Mucosa of rectum (tissue), 2 donors: Measurements from ENCODE around the gene TOX2.
A peak's percentile ranks its signal among the peaks of the same experiment; 100 is the strongest.

Experiments
- H3K27ac ChIP-seq, 2 donors: one replicate each; pipeline ENCODE4 v1.7.0; 2013; ENCODE audit warnings: inconsistent platforms in 2 of 2, low read depth in 2 of 2, low read length in 2 of 2
- H3K27me3 ChIP-seq, 2 donors: one replicate each; pipeline ENCODE4 v1.7.0; 2013; ENCODE audit warnings: low read length in 2 of 2; ENCODE audit not compliant: control insufficient read depth in 2 of 2, insufficient read depth in 2 of 2
- H3K36me3 ChIP-seq, 2 donors: one replicate each; pipeline ENCODE4 v1.7.0; 2013; ENCODE audit warnings: low read length in 2 of 2; ENCODE audit not compliant: control insufficient read depth in 2 of 2, insufficient read depth in 2 of 2
- H3K4me1 ChIP-seq, 2 donors: one replicate each; pipeline ENCODE4 v1.7.0; 2013; ENCODE audit warnings: low read length in 2 of 2, mild to moderate bottlenecking in 1 of 2; ENCODE audit not compliant: control insufficient read depth in 2 of 2, insufficient read depth in 2 of 2
- H3K4me3 ChIP-seq, 2 donors: one replicate each; pipeline ENCODE4 v1.7.0; 2013; ENCODE audit warnings: low read length in 2 of 2
- H3K9ac ChIP-seq, 2 donors: one replicate each; pipeline ENCODE4 v1.7.0; 2013; ENCODE audit warnings: low read length in 2 of 2, low read depth in 1 of 2, mild to moderate bottlenecking in 1 of 2
- H3K9me3 ChIP-seq, 2 donors: one replicate each; pipeline ENCODE4 v1.7.0; 2013; ENCODE audit warnings: low read length in 2 of 2; ENCODE audit not compliant: control insufficient read depth in 2 of 2
- donor health status: healthy.
- donor health status: Normal muscosa, but diverticular disease.

The TOX2 gene

GRCh38 chr20:43992885-43993284 is 78.2 kb downstream of the TOX2 start:
- Histone ChIP-seq H3K9ac (no peak overlapping the region), H3K4me1 (peaks cover 9 to 11% of the 10 kb centered on the region in 2 donors), H3K27ac (no peak overlapping the region), H3K4me3 (no peak overlapping the region), H3K36me3 (no peaks in the 10 kb centered on the region), H3K9me3 (no peaks in the 10 kb centered on the region), H3K27me3 (no peaks in the 10 kb centered on the region)

GRCh38 chr20:43993560-43993959 is 78.9 kb downstream of the TOX2 start:
- Histone ChIP-seq H3K27me3 (no peaks in the 10 kb centered on the region), H3K27ac (no peak overlapping the region), H3K4me1 (peaks cover 7 to 8% of the 10 kb centered on the region in 2 donors), H3K9ac (no peak overlapping the region), H3K4me3 (no peak overlapping the region), H3K36me3 (no peaks in the 10 kb centered on the region), H3K9me3 (no peaks in the 10 kb centered on the region)

GRCh38 chr20:43994486-43995100 is 79.9 kb downstream of the TOX2 start:
- no peak overlapping the region for H3K4me3 ChIP-seq
- no peaks in the 10 kb centered on the region for H3K27me3 ChIP-seq
- H3K9ac ChIP-seq = no peak overlapping the region
- peaks cover 7 to 8% of the 10 kb centered on the region in 2 donors for H3K4me1 ChIP-seq
- no peak overlapping the region for H3K27ac ChIP-seq
- no peaks in the 10 kb centered on the region for H3K9me3 ChIP-seq
- no peaks in the 10 kb centered on the region for H3K36me3 ChIP-seq

GRCh38 chr20:43995645-43996044 is 81.0 kb downstream of the TOX2 start:
- Histone ChIP-seq H3K4me3 (no peak overlapping the region), H3K4me1 (peaks cover 7 to 8% of the 10 kb centered on the region in 2 donors), H3K9me3 (no peaks in the 10 kb centered on the region), H3K27ac (no peak overlapping the region), H3K36me3 (no peaks in the 10 kb centered on the region), H3K9ac (no peak overlapping the region), H3K27me3 (no peaks in the 10 kb centered on the region)

GRCh38 chr20:43996240-43996930 is 81.7 kb downstream of the TOX2 start:
- H3K27me3 ChIP-seq = no peaks in the 10 kb centered on the region

GRCh38 chr20:43999848-44000247 is 85.2 kb downstream of the TOX2 start:
- H3K27ac ChIP-seq = no peak overlapping the region
- H3K36me3 ChIP-seq = no peaks in the 10 kb centered on the region
- H3K27me3 ChIP-seq = no peaks in the 10 kb centered on the region
- no peak overlapping the region for H3K4me3 ChIP-seq
- H3K4me1 ChIP-seq = peaks cover 7 to 8% of the 10 kb centered on the region in 2 donors
- no peaks in the 10 kb centered on the region for H3K9me3 ChIP-seq
- no peak overlapping the region for H3K9ac ChIP-seq

More at GRCh38 chr20:43996240-43996930, 81.7 kb downstream of the TOX2 start:
- no peak overlapping the region for H3K4me3 ChIP-seq
- no peaks in the 10 kb centered on the region for H3K9me3 ChIP-seq
- H3K36me3 ChIP-seq = no peaks in the 10 kb centered on the region
- H3K4me1 ChIP-seq = peaks cover 7 to 8% of the 10 kb centered on the region in 2 donors
- H3K27ac ChIP-seq = peak overlapping the region in 1 of 2 donors; percentile 1
- H3K9ac ChIP-seq = no peak overlapping the region

GRCh38 chr20:44001667-44002596 is 87.3 kb downstream of the TOX2 start:
- Histone ChIP-seq H3K9me3 (no peaks in the 10 kb centered on the region), H3K27me3 (no peaks in the 10 kb centered on the region), H3K9ac (no peak overlapping the region), H3K36me3 (no peaks in the 10 kb centered on the region), H3K4me1 (peaks cover under 1 to 2% of the 10 kb centered on the region in 2 donors), H3K27ac (no peak overlapping the region), H3K4me3 (no peak overlapping the region)

GRCh38 chr20:44002861-44003260 is 88.2 kb downstream of the TOX2 start:
- H3K9me3 ChIP-seq = no peaks in the 10 kb centered on the region
- H3K27me3 ChIP-seq = no peaks in the 10 kb centered on the region
- no peak overlapping the region for H3K27ac ChIP-seq
- no peak overlapping the region for H3K9ac ChIP-seq
- no peak overlapping the region for H3K4me3 ChIP-seq
- H3K4me1 ChIP-seq = no peaks in the 10 kb centered on the region
- no peaks in the 10 kb centered on the region for H3K36me3 ChIP-seq

- Histone ChIP-seq H3K27ac (no peak overlapping the region), H3K27me3 (no peaks in the 10 kb centered on the region), H3K36me3 (no peaks in the 10 kb centered on the region), H3K9ac (no peak overlapping the region), H3K4me3 (no peak overlapping the region), H3K9me3 (no peaks in the 10 kb centered on the region), H3K4me1 (no peaks in the 10 kb centered on the region)
Observed at GRCh38 chr20:44003609-44004008, 89.0 kb downstream of the TOX2 start.
